Right lobe of liver (tissue), 6 donors: ENCODE measurements around the gene STAT4. TPM values are rescaled to one million over a fixed set of nuclear protein-coding genes. Genes with fewer than 3 reads are reported as not detected.
A peak's percentile ranks its signal among the peaks of the same experiment; 100 is the strongest.

Experiments used
- ATAC-seq, 4 donors: fragments of 200-7000 bp; cut with Tn5 transposase; one replicate each; pipeline ENCODE4 v1.9.1; 2020; ENCODE audit warnings: mild to moderate bottlenecking in 4 of 4, moderate library complexity in 4 of 4
- DNase-seq, 3 donors: peaks; one replicate each; pipeline ENCODE4 v3.0.0-alpha.2; 2020
- H3K27ac ChIP-seq, 3 donors: fragments of 200-600 bp; one replicate each; pipeline ENCODE4 v1.8.0; 2022
- H3K27me3 ChIP-seq, 2 donors: fragments of 200-600 bp; one replicate each; pipeline ENCODE4 v1.8.0; 2022
- H3K36me3 ChIP-seq, 4 donors: fragments of 200-600 bp; sonication (generic) in 1 of 4; one replicate each; pipeline versions ENCODE4 v1.5.1 to v1.8.0; 2017 to 2022; ENCODE audit warnings: control low read depth in 1 of 4
- H3K4me1 ChIP-seq, 4 donors: fragments of 200-600 bp; sonication (generic) in 1 of 4; one replicate each; pipeline versions ENCODE4 v1.5.1 to v1.8.0; 2017 to 2022; ENCODE audit warnings: control low read depth in 1 of 4
- H3K4me3 ChIP-seq, 3 donors: fragments of 200-600 bp; one replicate each; pipeline ENCODE4 v1.8.0; 2022
- H3K9me3 ChIP-seq, 4 donors: fragments of 200-600 bp; sonication (generic) in 1 of 4; one replicate each; pipeline versions ENCODE4 v1.5.1 to v1.8.0; 2017 to 2022; ENCODE audit warnings: control low read depth in 1 of 4
- CTCF ChIP-seq, 4 donors: fragments of 200-600 bp in 3 of 4; fragments of 450-650 bp in 1 of 4; IDR thresholded peaks; one replicate each; pipeline versions ENCODE4 v1.5.1 to v1.8.0; 2016 to 2022; ENCODE audit warnings: antibody characterized with exemption in 4 of 4, mild to moderate bottlenecking in 2 of 4
- POLR2A ChIP-seq: fragments of 450-650 bp; IDR thresholded peaks from one replicate; pipeline ENCODE4 v1.6.1; 2017; ENCODE audit warnings: antibody characterized with exemption, mild to moderate bottlenecking
- WGBS: methylation state at CpG from one replicate; pipeline ENCODE4 v1.1.6; 2018; ENCODE audit warnings: low coverage, low lambda C conversion rate; ENCODE audit not compliant: insufficient coverage; ENCODE audit errors: missing lambda C conversion rate; 5-methylcytosine and 5-hydroxymethylcytosine counted together
- intact Hi-C, 2 donors: fragments of 100-400 bp; cut with DNase I; formaldehyde crosslinking; loops; one replicate each; pipeline versions ENCODE4 v1.11.2 to v1.14.1; 2022
- small RNA-seq, 2 experiments: library from RNA; depleted of rRNA; stranded (forward); fragments of <200 nt; gene quantifications; one replicate each; pipeline ENCODE3, GENCODE V24; 2016
- total RNA-seq, 6 experiments: library from RNA; depleted of rRNA in 2 of 6; stranded (reverse); fragments of >200 nt in 2 of 6; fragmentation: NEBNext Ultra II Directional in 3 of 6; extraction: Animal tissue kit (Norgen Biotek cat#: 25700) in 3 of 6; gene quantifications; one replicate each; pipeline versions ENCODE4 v1.1.0 to v1.2.4, GENCODE V29; 2016 to 2023
- donor health status: DM: no; HTN: yes; CAD: no.
- donor health status: DM: no; HTN: no; CAD: no.
- donor health status: DM: no; HTN: no; CAD: no.
- donor health status: DM: no; HTN: yes; CAD: no.
- donor health status: DM: no; HTN: yes; CAD: no.

STAT4 gene
- total RNA-seq, 6 experiments from 2014 or later: 0.90 to 6.1 (median 3.2) TPM

GRCh38 chr2:190980630-190981209 lies 170.1 kb downstream of the STAT4 start:
- Histone ChIP-seq H3K9me3 (no peaks in the 10 kb centered on the region), H3K27ac (peak overlapping the region in 2 of 3 donors; percentile 24 to 26), H3K4me1 (no peaks in the 10 kb centered on the region), H3K36me3 (peaks cover 13 to 99% (median 58%) of the 10 kb centered on the region in 4 donors), H3K4me3 (no peak overlapping the region), H3K27me3 (no peaks in the 10 kb centered on the region)
- intact Hi-C loops: no loop called here
- TF ChIP-seq CTCF (IDR thresholded peaks at IDR 0.05) (no peak), POLR2A (no peak)
- ATAC-seq: no peak
- WGBS: 56% methylated on average over 10 of the region's 10 CpGs
- DNase-seq: no peak

GRCh38 chr2:190979906-190980629 lies 170.7 kb downstream of the STAT4 start:
- no peaks in the 10 kb centered on the region for H3K4me1 ChIP-seq
- DNase-seq (peak in 2 of 3 donors; percentile 57 to 59), ATAC-seq (peak; percentile 81 to 92 (median 88))
- peak overlapping the region in 2 of 3 donors; percentile 24 to 26 for H3K27ac ChIP-seq
- intact Hi-C loops: no loop called here
- no peaks in the 10 kb centered on the region for H3K9me3 ChIP-seq
- WGBS: 54% methylated on average over 11 of the region's 14 CpGs
- TF ChIP-seq CTCF (IDR thresholded peaks at IDR 0.05): no peak
- no peak for TF ChIP-seq POLR2A
- no peaks in the 10 kb centered on the region for H3K27me3 ChIP-seq
- H3K36me3 ChIP-seq: peaks cover 17 to 99% (median 58%) of the 10 kb centered on the region in 4 donors
- H3K4me3 ChIP-seq: no peak overlapping the region

Small RNAs within 50 kb of the gene (small RNA-seq; reads per million reads assigned to genes)
- 0 to 0.29 reads per million in 2 experiments for gene RNU6-959P

Other genes starting within 250 kb of the STAT4 start
- 10 to 100 TPM; 28.9 to 72.3 (median 48.5) TPM for gene STAT1, start 136.8 kb downstream of the STAT4 start, total RNA-seq
- 100 to 1,000 TPM; 171 to 273 (median 221) TPM for gene MYO1B, start 94.4 kb upstream of the STAT4 start, total RNA-seq